RWPE1 (cell line): ENCODE measurements around the gene NCOA1.

Experiments used
- CTCF ChIA-PET: fragments of 350-600 bp; sonication (Branson Sonifier 250); formaldehyde crosslinking; extraction: SDS; loops from one replicate; lab custom pipeline; 2021; lab: Yijun Ruan, JAX
- POLR2A ChIA-PET: fragments of 400-600 bp; formaldehyde crosslinking; extraction: SDS; loops from one replicate; lab custom pipeline; 2020; ENCODE audit warnings: antibody characterized with exemption; ENCODE audit not compliant: low non-redundant PET; lab: Yijun Ruan, JAX
- DNase-seq: peaks from one replicate; pipeline ENCODE4 v3.0.0; 2012; ENCODE audit warnings: low spot score
- H3K27ac ChIP-seq: fragments of 450-650 bp; 2 replicates; pipeline ENCODE4 v1.5.1; 2017
- CTCF ChIP-seq: fragments of 450-650 bp; conservative IDR thresholded peaks from 2 replicates; pipeline ENCODE4 v1.5.1; 2017; ENCODE audit warnings: low read depth, mild to moderate bottlenecking

The NCOA1 gene

GRCh38 chr2:24635181-24635580 is 144.1 kb downstream of the NCOA1 start:
- ChIA-PET POLR2A (no interaction called here), CTCF (no interaction called here)
- no peak for TF ChIP-seq CTCF
- no peak overlapping the region for H3K27ac ChIP-seq
- no peak for DNase-seq

DNA sequence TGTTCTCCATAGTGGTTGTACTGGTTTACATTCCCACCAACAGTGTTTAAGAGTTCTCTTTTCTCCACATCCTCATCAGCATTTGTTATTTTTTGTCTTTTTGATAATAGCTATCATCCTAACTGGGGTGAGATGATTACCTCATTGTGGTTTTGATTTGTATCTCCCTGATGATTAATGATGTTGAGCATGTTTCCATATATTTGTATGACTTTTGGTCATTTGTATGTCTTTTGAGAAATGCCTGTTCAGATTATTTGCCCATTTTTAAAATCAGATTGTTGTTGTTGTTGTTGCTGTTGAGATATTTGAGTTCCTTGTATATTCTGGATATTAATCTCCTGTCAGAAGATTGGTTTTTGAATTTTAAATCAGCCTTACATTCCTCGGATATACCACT is 147.5 kb downstream of the NCOA1 start:
- H3K27ac ChIP-seq: no peak overlapping the region
- DNase-seq: no peak
- no peak for TF ChIP-seq CTCF
- POLR2A ChIA-PET: interaction anchor here (0.6 kb wide), 1 partner anchor 148 kb away, joined by 3 read pairs; the partner anchor contains the start of gene NCOA1
- CTCF ChIA-PET: interaction anchor here (0.6 kb wide), 1 partner anchor 1507 kb away, joined by 3 read pairs; no protein-coding TSS in a partner anchor

GRCh38 chr2:24642351-24642750 is 151.3 kb downstream of the NCOA1 start:
- H3K27ac ChIP-seq: no peak overlapping the region
- no peak for TF ChIP-seq CTCF
- CTCF ChIA-PET: no interaction called here
- POLR2A ChIA-PET: no interaction called here
- DNase-seq: no peak

DNA sequence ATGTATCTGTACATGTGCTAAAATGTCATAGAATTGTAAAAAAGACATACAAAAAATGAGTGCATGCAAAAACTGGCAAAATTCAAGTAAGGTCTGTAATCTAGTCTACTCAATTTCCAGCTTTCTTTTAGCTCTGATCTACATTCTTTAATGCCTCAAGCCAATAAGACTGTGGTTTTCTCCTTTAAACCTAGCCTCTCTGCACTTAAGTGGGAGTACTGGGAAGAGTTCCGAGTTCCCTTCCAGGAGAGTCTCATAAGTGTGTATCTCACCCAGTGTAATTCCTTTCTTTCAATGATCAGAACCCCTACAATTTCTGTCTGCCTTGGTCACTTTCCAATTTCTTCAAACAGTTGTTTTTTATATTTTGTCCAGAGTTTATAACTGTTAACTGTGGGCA is 152.0 kb downstream of the NCOA1 start:
- ChIA-PET POLR2A (no interaction called here), CTCF (no interaction called here)
- no peak for DNase-seq
- no peak overlapping the region for H3K27ac ChIP-seq
- TF ChIP-seq CTCF: no peak

DNA sequence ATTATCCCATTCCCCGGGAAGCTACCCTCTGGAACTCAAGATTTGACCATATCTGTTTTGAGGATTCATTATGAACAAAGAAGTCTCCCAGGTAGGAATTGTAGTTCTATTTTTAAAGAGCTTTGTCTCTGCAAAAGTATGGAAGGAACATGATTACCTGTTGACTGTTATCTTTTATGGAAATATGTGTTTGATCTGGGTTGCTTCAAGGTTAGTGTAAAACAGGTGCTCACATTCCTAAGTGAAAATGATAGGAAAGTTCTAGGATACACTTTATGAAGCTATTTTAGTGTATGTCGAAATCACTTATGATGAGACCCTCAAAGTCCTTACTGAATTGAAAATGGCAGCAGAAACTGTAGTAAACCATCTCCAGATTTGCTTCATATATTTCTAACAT is 153.0 kb downstream of the NCOA1 start:
- POLR2A ChIA-PET: no interaction called here
- TF ChIP-seq CTCF: no peak
- CTCF ChIA-PET: interaction anchor here (0.7 kb wide), 1 partner anchor 144 kb away, joined by 3 read pairs; no protein-coding TSS in a partner anchor
- H3K27ac ChIP-seq: no peak overlapping the region
- no peak for DNase-seq

DNA sequence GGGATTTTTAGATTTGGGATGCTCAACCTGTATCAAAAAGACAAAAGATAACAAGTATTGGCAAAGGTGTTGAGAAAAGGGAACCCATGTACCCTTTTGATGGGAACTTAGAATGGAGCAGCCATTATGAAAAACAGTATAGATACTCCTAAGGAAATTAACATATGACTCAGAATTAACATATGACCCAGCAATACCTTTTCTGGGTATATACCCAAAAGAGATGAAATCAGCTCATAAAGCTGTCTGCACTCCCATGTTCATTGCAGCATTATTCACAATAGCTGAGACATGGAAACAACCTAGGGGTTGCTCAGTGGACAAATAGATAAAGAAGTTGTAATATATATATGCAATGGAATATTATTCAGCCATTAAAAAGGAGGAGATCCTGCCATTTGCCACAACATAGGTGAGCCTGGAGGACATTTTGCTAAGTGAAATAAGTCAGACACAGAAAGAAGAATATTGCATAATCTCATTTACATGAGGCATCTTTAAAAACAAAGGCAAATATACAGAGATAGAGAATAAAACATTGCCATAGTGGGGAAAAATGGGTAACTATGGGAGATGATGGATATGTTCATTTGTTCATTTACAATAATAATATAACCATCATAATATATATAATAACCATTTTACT is 160.1 kb downstream of the NCOA1 start:
- ChIA-PET POLR2A (no interaction called here), CTCF (no interaction called here)
- TF ChIP-seq CTCF: no peak
- DNase-seq: no peak
- no peak overlapping the region for H3K27ac ChIP-seq

- ChIA-PET POLR2A (no interaction called here), CTCF (no interaction called here)
- no peak for DNase-seq
- no peak overlapping the region for H3K27ac ChIP-seq
- no peak for TF ChIP-seq CTCF
Measured at GRCh38 chr2:24651643-24652003, 160.6 kb downstream of the NCOA1 start.
